MM.1S (cell line): ENCODE data around the gene HGS.

Experiments
- EZH2phosphoT487 ChIP-seq: fragments of 300-600 bp; sonication (generic); IDR thresholded peaks from 2 replicates; pipeline ENCODE4 v1.6.1; 2018; ENCODE audit warnings: antibody characterized with exemption, low read length
- TF ChIP-seq, protein P1 (sequence below): fragments of 300-600 bp; sonication (generic); IDR thresholded peaks from 2 replicates; pipeline ENCODE4 v1.5.1; 2016; ENCODE audit warnings: antibody characterized with exemption, low read length, mixed read lengths

DNA sequence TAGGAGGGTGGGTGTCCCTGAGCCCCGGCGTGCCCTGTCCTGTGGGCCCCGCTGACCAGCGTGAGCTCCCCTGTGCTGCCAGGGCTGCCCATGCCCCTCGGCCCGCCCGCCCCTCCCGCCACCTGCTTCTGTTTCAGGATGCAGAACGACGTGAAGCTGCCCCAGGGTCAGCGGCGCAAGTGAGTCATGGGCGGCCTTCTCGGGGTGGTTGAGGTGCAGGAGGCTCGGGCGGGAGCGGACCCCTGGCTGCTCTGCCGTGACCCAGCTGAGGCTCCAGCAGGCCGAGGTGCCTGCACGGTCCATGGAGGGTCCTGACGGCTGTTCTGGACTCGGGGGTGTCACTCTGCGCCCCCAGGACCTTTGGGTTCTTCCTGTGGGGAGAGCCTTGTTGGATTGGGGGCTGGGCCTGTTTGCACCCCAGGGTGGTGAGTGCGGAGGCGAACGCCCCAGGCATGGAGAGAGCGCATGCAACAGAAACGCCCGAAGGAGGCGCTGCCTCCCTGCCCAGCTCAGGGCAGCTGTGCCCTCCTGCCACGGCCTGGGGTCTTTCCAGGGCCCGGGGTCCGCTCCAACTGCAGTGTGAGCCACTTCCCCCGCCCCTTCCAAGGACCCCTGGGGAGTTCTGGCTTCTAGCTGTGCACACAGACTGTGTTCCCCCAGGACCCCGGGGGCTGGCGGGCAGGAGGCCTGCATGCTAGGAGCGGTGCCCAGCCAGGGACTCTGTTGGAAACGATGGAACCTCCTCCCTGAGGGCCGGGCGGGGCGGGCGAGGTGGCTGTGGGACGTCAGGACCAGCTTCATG lies 32.3 kb downstream of the HGS start:
- TF ChIP-seq, protein P1, sequence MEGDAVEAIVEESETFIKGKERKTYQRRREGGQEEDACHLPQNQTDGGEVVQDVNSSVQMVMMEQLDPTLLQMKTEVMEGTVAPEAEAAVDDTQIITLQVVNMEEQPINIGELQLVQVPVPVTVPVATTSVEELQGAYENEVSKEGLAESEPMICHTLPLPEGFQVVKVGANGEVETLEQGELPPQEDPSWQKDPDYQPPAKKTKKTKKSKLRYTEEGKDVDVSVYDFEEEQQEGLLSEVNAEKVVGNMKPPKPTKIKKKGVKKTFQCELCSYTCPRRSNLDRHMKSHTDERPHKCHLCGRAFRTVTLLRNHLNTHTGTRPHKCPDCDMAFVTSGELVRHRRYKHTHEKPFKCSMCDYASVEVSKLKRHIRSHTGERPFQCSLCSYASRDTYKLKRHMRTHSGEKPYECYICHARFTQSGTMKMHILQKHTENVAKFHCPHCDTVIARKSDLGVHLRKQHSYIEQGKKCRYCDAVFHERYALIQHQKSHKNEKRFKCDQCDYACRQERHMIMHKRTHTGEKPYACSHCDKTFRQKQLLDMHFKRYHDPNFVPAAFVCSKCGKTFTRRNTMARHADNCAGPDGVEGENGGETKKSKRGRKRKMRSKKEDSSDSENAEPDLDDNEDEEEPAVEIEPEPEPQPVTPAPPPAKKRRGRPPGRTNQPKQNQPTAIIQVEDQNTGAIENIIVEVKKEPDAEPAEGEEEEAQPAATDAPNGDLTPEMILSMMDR: no peak
- no peak for TF ChIP-seq EZH2phosphoT487
